GM08714 (cell line): ENCODE data around the gene IL18RAP.

Source experiments
- H3K4me3 ChIP-seq: fragments of 200-500 bp; sonication (Bioruptor generic); 2 replicates; pipeline ENCODE4 v1.5.1; 2014; ENCODE audit warnings: mild to moderate bottlenecking, low read length, inconsistent platforms
- ZNF274 ChIP-seq: IDR thresholded peaks from 2 replicates; pipeline ENCODE4 v1.6.1; 2012; ENCODE audit warnings: mild to moderate bottlenecking, low read depth, low read length

The IL18RAP gene

GRCh38 chr2:102433973-102434654 is 11.2 kb downstream of the IL18RAP start:
- no peak for TF ChIP-seq ZNF274

GRCh38 chr2:102434655-102435381 is 11.9 kb downstream of the IL18RAP start:
- TF ChIP-seq ZNF274 = no peak

More at GRCh38 chr2:102433973-102434654, 11.2 kb downstream of the IL18RAP start:
- H3K4me3 ChIP-seq = no peak overlapping the region

GRCh38 chr2:102435741-102436140 is 12.8 kb downstream of the IL18RAP start:
- no peak for TF ChIP-seq ZNF274
- no peak overlapping the region; the same call in 1 of the 2 replicates for H3K4me3 ChIP-seq

More at GRCh38 chr2:102434655-102435381, 11.9 kb downstream of the IL18RAP start:
- no peak overlapping the region for H3K4me3 ChIP-seq

GRCh38 chr2:102436323-102436722 is 13.4 kb downstream of the IL18RAP start:
- no peak overlapping the region for H3K4me3 ChIP-seq

GRCh38 chr2:102437122-102437521 is 14.2 kb downstream of the IL18RAP start:
- TF ChIP-seq ZNF274 = no peak
- no peak overlapping the region for H3K4me3 ChIP-seq

More at GRCh38 chr2:102436323-102436722, 13.4 kb downstream of the IL18RAP start:
- no peak for TF ChIP-seq ZNF274

GRCh38 chr2:102438111-102438510 is 15.2 kb downstream of the IL18RAP start:
- TF ChIP-seq ZNF274 = no peak
- no peak overlapping the region for H3K4me3 ChIP-seq

- no peak overlapping the region for H3K4me3 ChIP-seq
- TF ChIP-seq ZNF274 = no peak
Measured at GRCh38 chr2:102438578-102438977, 15.6 kb downstream of the IL18RAP start.

- H3K4me3 ChIP-seq = no peak overlapping the region
- TF ChIP-seq ZNF274 = no peak
Measured at GRCh38 chr2:102439065-102439695, 16.2 kb downstream of the IL18RAP start.

GRCh38 chr2:102442967-102443828 is 20.2 kb downstream of the IL18RAP start:
- no peak for TF ChIP-seq ZNF274
- H3K4me3 ChIP-seq = no peak overlapping the region

- no peak for TF ChIP-seq ZNF274
- no peak overlapping the region for H3K4me3 ChIP-seq
Measured at GRCh38 chr2:102444233-102444632, 21.3 kb downstream of the IL18RAP start.

- H3K4me3 ChIP-seq = no peak overlapping the region
- TF ChIP-seq ZNF274 = no peak
Measured at GRCh38 chr2:102446936-102447335, 24.0 kb downstream of the IL18RAP start.

- TF ChIP-seq ZNF274 = no peak
- H3K4me3 ChIP-seq = no peak overlapping the region
Measured at GRCh38 chr2:102449370-102449974, 26.5 kb downstream of the IL18RAP start.

- H3K4me3 ChIP-seq = no peak overlapping the region
- TF ChIP-seq ZNF274 = no peak
Measured at GRCh38 chr2:102451968-102452367, 29.0 kb downstream of the IL18RAP start.
